MCF 10A (cell line): ENCODE measurements around the gene FNIP1. TPM values are rescaled to one million over a fixed set of nuclear protein-coding genes. Genes with fewer than 3 reads are reported as not detected.
"Not testable (repeated sequence)": the region's sequence is repeated elsewhere in the genome, so short reads cannot be mapped to it uniquely, and the experiment has no call there.

Source experiments
- BruUV-seq: library from RNA; stranded (reverse); fragments of 400-500 nt; replicated peaks from 2 replicates; lab custom pipeline; 2021; lab: Mats Ljungman, UMichigan
- CTCF ChIA-PET: fragments of 300-600 bp; sonication (Branson Sonifier 250); formaldehyde crosslinking; extraction: SDS; loops from one replicate; lab custom pipeline; 2021; ENCODE audit warnings: antibody characterized with exemption, inconsistent platforms; lab: Yijun Ruan, JAX
- POLR2A ChIA-PET: fragments of 300-600, 350-650 bp; sonication (Branson Sonifier 250); formaldehyde crosslinking; extraction: SDS; loops from one replicate; lab custom pipeline; 2020; ENCODE audit warnings: antibody characterized with exemption, inconsistent platforms; lab: Yijun Ruan, JAX
- DNase-seq: peaks from one replicate; pipeline ENCODE4 v3.0.0-alpha.2; 2018; ENCODE audit not compliant: unreplicated experiment
- H3K27ac Mint-ChIP-seq: one replicate; pipeline ENCODE4 v1.8.0; 2022; ENCODE audit warnings: mild to moderate bottlenecking, low read depth, mixed read lengths; ENCODE audit not compliant: unreplicated experiment
- H3K27me3 Mint-ChIP-seq: one replicate; pipeline ENCODE4 v1.8.0; 2022; ENCODE audit warnings: mixed read lengths; ENCODE audit not compliant: insufficient read depth, unreplicated experiment
- H3K36me3 Mint-ChIP-seq: one replicate; pipeline ENCODE4 v1.8.0; 2022; ENCODE audit warnings: mild to moderate bottlenecking, moderate library complexity, mixed read lengths; ENCODE audit not compliant: insufficient read depth, unreplicated experiment
- H3K4me1 Mint-ChIP-seq: one replicate; pipeline ENCODE4 v1.8.0; 2022; ENCODE audit warnings: mixed read lengths; ENCODE audit not compliant: insufficient read depth, unreplicated experiment
- H3K4me3 Mint-ChIP-seq: one replicate; pipeline ENCODE4 v1.8.0; 2022; ENCODE audit warnings: mild to moderate bottlenecking, moderate library complexity, mixed read lengths; ENCODE audit not compliant: unreplicated experiment
- H3K9me3 Mint-ChIP-seq: one replicate; pipeline ENCODE4 v1.8.0; 2022; ENCODE audit warnings: mixed read lengths; ENCODE audit not compliant: unreplicated experiment
- CTCF ChIP-seq: fragments of 200-600 bp; IDR thresholded peaks from one replicate; pipeline ENCODE4 v1.8.0; 2022; ENCODE audit warnings: antibody characterized with exemption, mild to moderate bottlenecking; ENCODE audit not compliant: unreplicated experiment
- intact Hi-C: fragments of 100-400 bp; cut with micrococcal nuclease; formaldehyde crosslinking; loops from 2 replicates; pipeline ENCODE4 v1.14.1; 2022
- total RNA-seq: library from RNA; stranded (reverse); gene quantifications from 2 replicates; pipeline ENCODE4 v1.2.3, GENCODE V29; 2022

FNIP1 gene
- total RNA-seq, 1 experiment from 2014 or later, result 36.3 TPM

- H3K27me3 Mint-ChIP-seq, result no peaks in the 10 kb centered on the region
- ChIA-PET POLR2A (interaction anchor here (0.7 kb wide), 1 partner anchor 104 kb away, joined by 4 read pairs; no protein-coding TSS in a partner anchor), CTCF (interaction anchor here (1.4 kb wide), 1 partner anchor 323 kb away, joined by 3 read pairs; no protein-coding TSS in a partner anchor)
- H3K4me3 Mint-ChIP-seq, result no peak overlapping the region
- H3K27ac Mint-ChIP-seq, result no peak overlapping the region
- no peak for DNase-seq
- intact Hi-C loops, result no loop called here
- no peak for TF ChIP-seq CTCF
- no peaks in the 10 kb centered on the region for H3K9me3 Mint-ChIP-seq
- peaks cover 13% of the 10 kb centered on the region for H3K4me1 Mint-ChIP-seq
- no TSS peak for BruUV-seq
- peaks cover 70% of the 10 kb centered on the region for H3K36me3 Mint-ChIP-seq
Measured at GRCh38 chr5:131684051-131684450, 112.8 kb downstream of the FNIP1 start.

GRCh38 chr5:131682826-131683225 lies 114.0 kb downstream of the FNIP1 start:
- BruUV-seq, result no TSS peak
- intact Hi-C loops, result no loop called here
- no peaks in the 10 kb centered on the region for H3K27me3 Mint-ChIP-seq
- no peaks in the 10 kb centered on the region for H3K9me3 Mint-ChIP-seq
- CTCF ChIA-PET, result no interaction called here
- H3K4me1 Mint-ChIP-seq, result peaks cover 15% of the 10 kb centered on the region
- no peak for DNase-seq
- no peak overlapping the region for H3K4me3 Mint-ChIP-seq
- TF ChIP-seq CTCF, result no peak
- peaks cover 67% of the 10 kb centered on the region for H3K36me3 Mint-ChIP-seq
- H3K27ac Mint-ChIP-seq, result no peak overlapping the region
- POLR2A ChIA-PET, result interaction anchor here (0.8 kb wide), 1 partner anchor 31 kb away, joined by 4 read pairs; no protein-coding TSS in a partner anchor

- ChIA-PET CTCF (interaction anchor here (0.6 kb wide), 1 partner anchor 758 kb away, joined by 3 read pairs; no protein-coding TSS in a partner anchor), POLR2A (no interaction called here)
- Mint-ChIP-seq H3K4me1 (peaks cover 19% of the 10 kb centered on the region), H3K27ac (no peak overlapping the region), H3K27me3 (no peaks in the 10 kb centered on the region), H3K36me3 (peaks cover 68% of the 10 kb centered on the region), H3K9me3 (no peaks in the 10 kb centered on the region), H3K4me3 (no peak overlapping the region)
- intact Hi-C loops, result no loop called here
- no peak for TF ChIP-seq CTCF
- no TSS peak for BruUV-seq
- no peak for DNase-seq
Measured at GRCh38 chr5:131682175-131682574, 114.6 kb downstream of the FNIP1 start.

GRCh38 chr5:131679911-131680310 lies 116.9 kb downstream of the FNIP1 start:
- intact Hi-C loops, result no loop called here
- Mint-ChIP-seq H3K27ac (peak overlapping the region; percentile 20), H3K9me3 (no peaks in the 10 kb centered on the region), H3K36me3 (peaks cover 74% of the 10 kb centered on the region), H3K4me3 (no peak overlapping the region), H3K4me1 (peaks cover 19% of the 10 kb centered on the region), H3K27me3 (no peaks in the 10 kb centered on the region)
- no peak for TF ChIP-seq CTCF
- ChIA-PET CTCF (interaction anchor here (0.7 to 1.3 kb wide), 3 partner anchors 14 to 90 kb away, joined by 3 to 10 read pairs (median 3); no protein-coding TSS in a partner anchor), POLR2A (interaction anchor here (0.6 to 1.5 kb wide), 8 partner anchors 8 to 119 kb away, joined by 3 to 9 read pairs (median 3); no protein-coding TSS in a partner anchor)
- DNase-seq, result peak; percentile 48
- BruUV-seq, result no TSS peak

GRCh38 chr5:131678273-131678672 lies 118.5 kb downstream of the FNIP1 start:
- BruUV-seq, H3K27me3 Mint-ChIP-seq, H3K27ac Mint-ChIP-seq, intact Hi-C loops, DNase-seq, H3K9me3 Mint-ChIP-seq, H3K4me3 Mint-ChIP-seq: not testable (repeated sequence)
- Mint-ChIP-seq H3K4me1 (peaks cover 19% of the 10 kb centered on the region), H3K36me3 (peaks cover 81% of the 10 kb centered on the region)
- ChIA-PET POLR2A (interaction anchor here (2.0 kb wide), 1 partner anchor 10 kb away, joined by 4 read pairs; no protein-coding TSS in a partner anchor), CTCF (interaction anchor here (1.6 kb wide), 1 partner anchor 89 kb away, joined by 8 read pairs; no protein-coding TSS in a partner anchor)
